Activated naive CD8-positive, alpha-beta T cell treated with anti-CD3 and anti-CD28 coated beads, Interleukin-2, amount 10 ng/mL, durations not matched to agents 7 days and 5 days (primary cell): ENCODE results near the gene SHC1. TPM values are rescaled to one million over a fixed set of nuclear protein-coding genes. Genes with fewer than 3 reads are reported as not detected.

Experiments used
- ATAC-seq: fragments of 150-1000 bp; cut with Tn5 transposase; one replicate; pipeline ENCODE4 v1.10.0; 2021; ENCODE audit warnings: low read depth, moderate library complexity
- POLR2A ChIA-PET: fragments of 350-600 bp; sonication (Branson Sonifier 250); formaldehyde crosslinking; loops from one replicate; lab custom pipeline; 2021; ENCODE audit warnings: antibody characterized with exemption; lab: Charles Lee
- DNase-seq: peaks from one replicate; pipeline ENCODE4 v3.0.0; 2021
- H3K27ac Mint-ChIP-seq: one replicate; pipeline ENCODE4 v1.8.0; 2022; ENCODE audit warnings: mild to moderate bottlenecking, mixed read lengths
- H3K27me3 Mint-ChIP-seq: one replicate; pipeline ENCODE4 v1.8.0; 2022; ENCODE audit warnings: mild to moderate bottlenecking, moderate library complexity, mixed read lengths
- H3K36me3 Mint-ChIP-seq: one replicate; pipeline ENCODE4 v1.8.0; 2021; ENCODE audit warnings: mild to moderate bottlenecking, mixed read lengths
- H3K4me1 Mint-ChIP-seq: one replicate; pipeline ENCODE4 v1.8.0; 2021; ENCODE audit warnings: mixed read lengths
- H3K4me3 Mint-ChIP-seq: one replicate; pipeline ENCODE4 v1.8.0; 2022; ENCODE audit warnings: mild to moderate bottlenecking, moderate library complexity, mixed read lengths
- H3K9me3 Mint-ChIP-seq: one replicate; pipeline ENCODE4 v1.8.0; 2021; ENCODE audit warnings: mixed read lengths
- total RNA-seq, 2 experiments: library from RNA; stranded (reverse); gene quantifications; one replicate each; pipeline ENCODE4 v1.2.3, GENCODE V29; 2021

The SHC1 gene
- total RNA-seq, 2 experiments from 2014 or later: 67.4 to 72.3 TPM

- Mint-ChIP-seq H3K27ac (peak overlapping the region; percentile 62), H3K4me1 (peaks cover 21% of the 10 kb centered on the region), H3K36me3 (peaks cover 14% of the 10 kb centered on the region), H3K4me3 (peak overlapping the region; percentile 90), H3K9me3 (no peaks in the 10 kb centered on the region), H3K27me3 (no peaks in the 10 kb centered on the region)
- POLR2A ChIA-PET: interaction anchor here (1.4 to 3.4 kb wide), 5 partner anchors 7 to 26 kb away, joined by 3 to 43 read pairs (median 12); partner anchors contain the start of genes CKS1B, PBXIP1 and PMVK
- ATAC-seq (no peak), DNase-seq (no peak)
Measured at GRCh38 chr1:154962795-154963330, 7.7 kb downstream of the SHC1 start.

GRCh38 chr1:154962156-154962749, 8.3 kb downstream of the SHC1 start:
- Mint-ChIP-seq H3K36me3 (peaks cover 13% of the 10 kb centered on the region), H3K27me3 (no peaks in the 10 kb centered on the region), H3K9me3 (no peaks in the 10 kb centered on the region), H3K4me3 (peak overlapping the region; percentile 90), H3K4me1 (peaks cover 19% of the 10 kb centered on the region), H3K27ac (peak overlapping the region; percentile 90)
- DNase-seq (no peak), ATAC-seq (peak; percentile 29)
- POLR2A ChIA-PET: interaction anchor here (1.3 to 3.4 kb wide), 9 partner anchors 10 to 371 kb away, joined by 3 to 43 read pairs (median 9); partner anchors contain the start of genes CKS1B, FLAD1 and PMVK

GRCh38 chr1:154961207-154962155, 9.1 kb downstream of the SHC1 start, which contains the start of gene PYGO2:
Gene PYGO2 (minus strand): TSS chr1:154961782. CDS start chr1:154961576, 206 bp downstream.
- H3K4me3 Mint-ChIP-seq: peak within 1 kb of the TSS; percentile 94
- ATAC-seq: peak; percentile 80
- POLR2A ChIA-PET: interaction anchor here (0.5 to 3.4 kb wide), 20 partner anchors 9 to 397 kb away, joined by 3 to 43 read pairs (median 4); partner anchors contain the start of genes ADAM15, CKS1B, FLAD1 and PMVK
- peaks cover 25% of the 10 kb centered on the region for H3K4me1 Mint-ChIP-seq
- H3K27ac Mint-ChIP-seq: peak within 1 kb of the TSS; percentile 90
- H3K27me3 Mint-ChIP-seq: no peaks in the 10 kb centered on the region
- DNase-seq: peak; percentile 90
- peaks cover 13% of the 10 kb centered on the region for H3K36me3 Mint-ChIP-seq
- H3K9me3 Mint-ChIP-seq: no peaks in the 10 kb centered on the region

- Mint-ChIP-seq H3K4me3 (peak overlapping the region; percentile 94), H3K9me3 (no peaks in the 10 kb centered on the region), H3K27me3 (no peaks in the 10 kb centered on the region), H3K4me1 (peaks cover 31% of the 10 kb centered on the region), H3K36me3 (peaks cover 13% of the 10 kb centered on the region), H3K27ac (peak overlapping the region; percentile 88)
- ATAC-seq (no peak), DNase-seq (no peak)
- POLR2A ChIA-PET: interaction anchor here (0.5 to 3.4 kb wide), 22 partner anchors 9 to 398 kb away, joined by 3 to 43 read pairs (median 3); partner anchors contain the start of genes ADAM15, CKS1B, FLAD1 and PMVK
Measured at GRCh38 chr1:154960446-154961136, 10.0 kb downstream of the SHC1 start.

GRCh38 chr1:154959426-154959780, 11.1 kb downstream of the SHC1 start:
- H3K4me3 Mint-ChIP-seq: peak overlapping the region; percentile 94
- peaks cover 41% of the 10 kb centered on the region for H3K4me1 Mint-ChIP-seq
- no peaks in the 10 kb centered on the region for H3K27me3 Mint-ChIP-seq
- POLR2A ChIA-PET: interaction anchor here (1.2 to 2.3 kb wide), 3 partner anchors 12 to 57 kb away, joined by 3 to 18 read pairs (median 6); partner anchors contain the start of gene SHC1
- ATAC-seq: no peak
- no peak overlapping the region for H3K27ac Mint-ChIP-seq
- no peaks in the 10 kb centered on the region for H3K9me3 Mint-ChIP-seq
- H3K36me3 Mint-ChIP-seq: peaks cover 13% of the 10 kb centered on the region
- no peak for DNase-seq

- no peaks in the 10 kb centered on the region for H3K27me3 Mint-ChIP-seq
Measured at GRCh38 chr1:154958681-154959425, 11.7 kb downstream of the SHC1 start.

GRCh38 chr1:154958036-154958435, 12.5 kb downstream of the SHC1 start:
- no peaks in the 10 kb centered on the region for H3K27me3 Mint-ChIP-seq
- H3K9me3 Mint-ChIP-seq: no peaks in the 10 kb centered on the region
- peaks cover 15% of the 10 kb centered on the region for H3K36me3 Mint-ChIP-seq
- H3K4me1 Mint-ChIP-seq: peaks cover 48% of the 10 kb centered on the region
- no peak overlapping the region for H3K4me3 Mint-ChIP-seq
- no peak overlapping the region for H3K27ac Mint-ChIP-seq
- POLR2A ChIA-PET: no interaction called here
- ATAC-seq (no peak), DNase-seq (no peak)

More at GRCh38 chr1:154958681-154959425, 11.7 kb downstream of the SHC1 start:
- H3K36me3 Mint-ChIP-seq: peaks cover 13% of the 10 kb centered on the region
- H3K27ac Mint-ChIP-seq: peak overlapping the region; percentile 73
- no peak for DNase-seq
- no peaks in the 10 kb centered on the region for H3K9me3 Mint-ChIP-seq
- peak overlapping the region; percentile 28 for H3K4me3 Mint-ChIP-seq
- POLR2A ChIA-PET: interaction anchor here (0.6 kb wide), 1 partner anchor 19 kb away, joined by 3 read pairs; no protein-coding TSS in a partner anchor
- ATAC-seq: no peak
- peaks cover 45% of the 10 kb centered on the region for H3K4me1 Mint-ChIP-seq

GRCh38 chr1:154957091-154957657, 13.4 kb downstream of the SHC1 start:
- DNase-seq (no peak), ATAC-seq (no peak)
- H3K36me3 Mint-ChIP-seq: peaks cover 21% of the 10 kb centered on the region
- POLR2A ChIA-PET: interaction anchor here (0.6 to 3.1 kb wide), 8 partner anchors 7 to 207 kb away, joined by 3 to 45 read pairs (median 13); partner anchors contain the start of genes CKS1B, FLAD1 and PMVK
- no peaks in the 10 kb centered on the region for H3K27me3 Mint-ChIP-seq
- H3K27ac Mint-ChIP-seq: peak overlapping the region; percentile 38
- no peaks in the 10 kb centered on the region for H3K9me3 Mint-ChIP-seq
- peaks cover 51% of the 10 kb centered on the region for H3K4me1 Mint-ChIP-seq
- H3K4me3 Mint-ChIP-seq: peak overlapping the region; percentile 13

GRCh38 chr1:154956544-154956941, 14.0 kb downstream of the SHC1 start:
- Mint-ChIP-seq H3K9me3 (no peaks in the 10 kb centered on the region), H3K27me3 (no peaks in the 10 kb centered on the region), H3K4me3 (peak overlapping the region; percentile 97), H3K27ac (peak overlapping the region; percentile 99), H3K36me3 (peaks cover 24% of the 10 kb centered on the region), H3K4me1 (peaks cover 57% of the 10 kb centered on the region)
- no peak for DNase-seq
- ATAC-seq: no peak
- POLR2A ChIA-PET: interaction anchor here (0.6 to 3.1 kb wide), 15 partner anchors 8 to 237 kb away, joined by 3 to 45 read pairs (median 7); partner anchors contain the start of genes ADAM15, CKS1B, FLAD1 and PMVK

- Mint-ChIP-seq H3K27ac (peak within 1 kb of the TSS; percentile 99), H3K27me3 (no peaks in the 10 kb centered on the region), H3K36me3 (peaks cover 22% of the 10 kb centered on the region), H3K4me3 (peak within 1 kb of the TSS; percentile 97), H3K4me1 (peaks cover 60% of the 10 kb centered on the region), H3K9me3 (no peaks in the 10 kb centered on the region)
- DNase-seq (peak; percentile 69), ATAC-seq (peak; percentile 48)
- POLR2A ChIA-PET: interaction anchor here (0.7 to 3.1 kb wide), 18 partner anchors 9 to 348 kb away, joined by 3 to 45 read pairs (median 8); partner anchors contain the start of genes ADAM15, ADAR, CKS1B and FLAD1
Measured at GRCh38 chr1:154955718-154956543, 14.6 kb downstream of the SHC1 start, which contains the start of gene PBXIP1. Gene PBXIP1 (minus strand): TSS chr1:154956099. CDS start chr1:154953721, 2,378 bp downstream.
